Hepatic stellate cell (primary cell): ENCODE results near the gene CCDC89.

Experiments used
- DNase-seq: peaks from one replicate; pipeline ENCODE4 v3.0.0; 2011; ENCODE audit warnings: low spot score

CCDC89 gene

DNA sequence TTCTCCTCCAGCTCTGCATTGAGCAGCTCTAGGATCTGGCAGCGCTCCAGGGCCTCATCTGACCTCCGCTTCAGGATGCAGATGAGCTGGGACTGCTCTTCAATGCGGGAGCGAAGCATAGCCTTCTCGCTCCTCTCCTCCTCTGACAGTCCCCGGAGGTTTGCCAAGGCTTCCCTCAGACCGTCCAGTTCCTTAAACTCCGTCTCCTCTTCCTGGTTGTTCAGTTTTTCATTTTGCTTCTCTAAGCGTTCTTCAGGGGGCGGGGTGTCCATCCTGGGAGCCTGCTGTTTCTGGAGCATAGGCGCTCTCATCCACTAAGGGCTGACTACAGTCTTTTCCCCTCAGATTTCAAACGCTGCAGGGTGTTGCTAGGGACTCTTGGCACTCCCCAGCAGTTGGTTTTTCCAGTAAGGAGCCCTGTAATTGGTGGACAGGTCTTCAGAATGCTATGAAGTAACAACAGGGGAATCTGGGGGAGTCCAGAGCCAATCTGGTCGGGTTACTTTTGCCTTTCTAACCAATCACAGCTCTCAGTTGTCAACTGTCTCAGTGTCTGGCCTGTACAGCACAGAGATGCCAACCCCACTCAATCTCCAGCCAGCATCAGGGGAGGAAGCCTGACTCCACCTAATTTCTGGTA is at the start of gene CCDC89:
Gene CCDC89 (minus strand): TSS at position 376 of the 640 bp plus-strand sequence. CDS start 65 bp downstream, at position 311.
- DNase-seq = peak; percentile 98

GRCh38 chr11:85732965-85733364 is 47.0 kb upstream of the CCDC89 start:
- DNase-seq = no peak

DNA sequence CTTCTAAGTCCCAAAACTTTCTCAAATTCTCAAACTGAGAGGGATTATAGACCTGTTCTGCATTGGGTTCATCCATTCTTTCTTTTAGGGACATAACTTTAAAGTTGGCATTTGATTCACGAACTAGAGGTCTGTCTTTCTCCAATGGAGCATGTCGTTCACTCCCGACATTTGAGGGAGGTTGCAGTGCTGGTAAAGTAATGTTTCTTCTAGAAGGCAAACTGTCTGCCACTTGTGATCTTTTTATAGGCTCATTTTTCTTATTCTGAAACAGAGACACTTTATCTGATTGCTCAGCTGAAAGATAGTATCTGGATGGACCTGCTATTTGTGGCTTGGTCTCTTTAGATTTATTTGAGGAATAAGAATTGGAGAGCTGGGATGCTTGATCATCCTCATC is 40.4 kb upstream of the CCDC89 start:
- DNase-seq = no peak

DNA sequence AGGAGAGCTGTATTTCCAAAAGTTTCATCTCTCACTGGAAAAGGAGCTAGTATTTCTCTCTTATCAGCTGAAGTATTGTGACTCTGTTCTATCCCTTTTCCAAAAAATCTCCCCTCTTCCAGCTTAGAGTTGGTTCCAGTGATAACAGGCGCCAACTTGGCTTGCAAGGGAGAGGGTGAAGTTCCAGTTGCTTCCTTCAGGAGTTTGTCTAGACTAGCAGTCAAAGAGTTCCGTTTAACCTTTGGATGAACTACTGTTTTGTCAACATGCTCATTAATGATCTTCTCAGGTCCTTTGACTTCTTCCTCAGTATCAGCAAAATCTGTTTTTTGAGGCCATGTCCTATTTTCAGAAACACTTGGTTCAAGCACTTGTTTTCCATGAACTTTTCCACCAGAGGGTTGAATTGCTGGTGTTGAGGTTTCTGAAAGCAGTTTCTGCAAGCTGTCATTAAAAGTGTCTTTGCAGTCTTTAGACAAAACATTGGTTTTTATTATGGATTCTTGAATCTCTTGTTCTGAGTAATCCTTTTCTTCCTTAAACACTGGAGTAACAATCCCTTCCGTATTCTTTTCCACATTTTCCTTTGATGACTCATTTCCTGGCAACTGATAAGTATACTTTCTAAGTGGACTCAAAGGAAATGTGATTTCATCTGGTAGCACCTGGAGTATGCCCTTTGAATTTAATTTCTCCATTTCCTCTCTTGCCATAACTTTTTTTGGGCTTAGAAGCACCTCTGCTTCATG is 39.7 kb upstream of the CCDC89 start:
- DNase-seq = peak; percentile 47

DNA sequence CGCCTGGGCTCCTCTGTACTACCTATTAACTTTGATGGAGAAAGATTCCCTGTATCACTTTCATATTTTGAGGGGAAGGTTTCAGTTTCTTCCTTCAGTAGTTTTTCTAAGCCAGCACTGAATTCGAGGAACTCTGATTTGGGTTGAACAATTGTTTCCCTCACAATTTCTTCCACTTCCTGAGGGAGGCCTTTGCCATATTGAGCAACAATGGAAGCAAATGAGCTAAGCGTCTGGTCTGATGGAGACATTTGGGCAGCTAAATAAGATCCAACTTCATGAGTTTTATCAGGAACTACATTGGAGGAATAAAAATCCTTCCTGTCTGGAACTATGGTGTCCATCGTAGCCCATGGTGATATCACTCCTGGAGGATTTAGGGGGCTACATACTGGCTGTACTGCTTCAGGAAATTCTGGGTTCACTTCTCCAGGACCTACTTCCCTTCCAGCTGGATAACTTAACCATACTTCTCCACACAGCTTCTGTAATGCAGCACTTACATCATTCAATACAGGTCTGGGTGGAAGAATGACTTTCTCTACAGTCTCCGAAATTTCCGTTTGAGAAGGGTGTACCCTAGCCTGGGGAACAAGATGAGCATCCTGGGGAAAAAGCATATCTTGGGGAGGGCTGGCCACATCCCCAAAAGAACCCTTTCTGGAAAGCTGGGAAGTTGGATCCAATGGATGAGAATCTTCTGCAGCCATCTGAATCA is 38.9 kb upstream of the CCDC89 start:
- DNase-seq = no peak

- DNase-seq = no peak
These were observed 37.1 kb upstream of the CCDC89 start for GRCh38 chr11:85723088-85723487.

GRCh38 chr11:85721191-85721590 is 35.2 kb upstream of the CCDC89 start:
- DNase-seq = no peak

- peak; percentile 87 for DNase-seq
These were observed 33.2 kb upstream of the CCDC89 start for GRCh38 chr11:85718991-85719807.

GRCh38 chr11:85718126-85718943 is 32.3 kb upstream of the CCDC89 start:
- no peak for DNase-seq

DNA sequence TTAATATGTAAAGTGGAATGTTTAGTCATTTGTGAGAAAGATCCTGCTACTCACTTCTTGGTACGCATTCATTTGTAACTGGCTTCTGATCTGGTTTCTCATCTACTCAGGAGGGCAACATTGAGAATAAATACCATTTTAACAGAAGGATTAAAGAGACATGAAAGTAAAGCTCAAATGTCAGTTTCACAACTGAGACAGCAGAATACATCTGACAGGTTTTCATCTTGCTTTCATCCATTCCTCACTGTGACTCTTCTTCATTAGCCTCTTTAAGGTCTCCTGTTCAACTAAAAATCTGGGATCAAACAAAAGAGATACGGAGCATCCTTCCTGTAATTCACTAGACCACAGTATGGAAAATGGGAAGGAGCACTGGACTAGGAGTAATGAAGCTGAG is 31.4 kb upstream of the CCDC89 start:
- no peak for DNase-seq

GRCh38 chr11:85712953-85713352 is 27.0 kb upstream of the CCDC89 start:
- DNase-seq = no peak

GRCh38 chr11:85710917-85711316 is 24.9 kb upstream of the CCDC89 start:
- no peak for DNase-seq

- no peak for DNase-seq
These were observed 24.1 kb upstream of the CCDC89 start for GRCh38 chr11:85709941-85710702.

DNA sequence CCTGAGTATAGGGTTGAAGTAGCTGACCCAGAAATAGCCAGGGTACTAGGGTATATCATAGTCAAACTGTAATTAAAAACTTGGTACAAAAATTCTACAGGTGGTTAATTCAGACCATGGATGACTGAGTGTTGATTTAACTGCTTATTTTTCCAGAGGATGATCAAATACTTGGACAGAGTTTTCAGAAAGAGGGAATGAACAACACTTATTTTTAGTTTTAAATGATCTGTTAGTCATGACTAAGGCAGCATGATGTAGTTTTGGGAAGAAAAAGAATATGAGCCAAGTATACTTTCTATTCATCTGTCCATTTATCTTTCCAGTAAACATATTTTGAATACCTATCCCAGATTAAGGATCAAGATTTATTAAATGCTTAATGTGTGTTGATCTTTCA is 19.8 kb upstream of the CCDC89 start:
- no peak for DNase-seq

DNA sequence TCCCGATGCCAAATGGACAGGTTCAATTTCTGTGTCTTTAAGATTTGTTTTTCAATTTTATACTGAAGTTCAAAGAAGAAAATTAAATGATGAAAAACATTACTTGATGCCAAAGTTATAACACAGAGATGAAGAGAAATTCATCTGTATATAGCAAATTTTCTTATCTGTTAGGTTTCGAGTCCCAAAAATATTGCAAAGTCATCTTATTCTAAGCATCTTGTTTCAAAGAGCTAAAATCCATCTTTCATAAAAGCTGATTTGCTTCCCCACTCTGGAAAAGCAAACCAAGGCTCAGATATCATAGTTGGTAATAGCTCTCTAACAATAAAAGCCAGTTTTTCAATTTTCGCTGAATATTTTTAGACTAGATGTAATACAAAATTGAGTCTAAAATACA is 19.0 kb upstream of the CCDC89 start:
- DNase-seq = no peak

DNA sequence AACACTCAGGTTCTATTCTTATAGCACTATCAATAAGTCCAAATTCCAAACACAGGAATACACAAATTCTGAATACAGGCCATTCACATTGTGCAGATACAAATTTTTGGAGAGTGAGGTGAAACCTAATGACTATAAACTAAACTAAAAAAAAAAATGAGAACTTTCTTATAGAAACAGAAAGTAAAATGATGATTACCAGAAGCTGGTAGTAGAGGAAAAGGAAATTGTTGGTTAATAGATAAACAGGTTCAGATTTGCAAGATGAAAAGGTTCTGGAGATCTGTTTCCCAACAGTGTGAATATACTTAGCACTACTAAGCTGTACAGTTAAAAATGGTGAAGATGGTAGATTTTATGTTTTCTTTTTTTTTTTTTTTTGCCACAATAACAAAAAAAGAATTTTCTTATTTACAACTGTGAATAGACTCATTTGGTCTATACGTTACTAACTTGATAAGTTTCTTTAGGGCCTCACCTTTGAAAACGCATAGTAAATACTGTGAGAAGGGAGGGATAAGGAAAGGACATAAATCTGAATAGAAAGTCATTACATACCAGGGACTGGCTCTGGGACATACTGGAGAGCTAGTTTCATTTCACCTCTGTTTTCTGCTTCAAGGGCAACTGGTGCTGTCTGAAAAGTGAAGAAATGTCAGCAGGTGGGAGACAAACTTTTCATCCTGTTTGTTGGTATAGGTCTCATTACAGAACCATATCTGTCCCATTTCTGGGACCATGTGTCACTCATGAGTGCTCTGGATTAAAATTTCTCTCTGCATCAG is 14.2 kb upstream of the CCDC89 start:
- no peak for DNase-seq

GRCh38 chr11:85698195-85698594 is 12.2 kb upstream of the CCDC89 start:
- DNase-seq = no peak

GRCh38 chr11:85697747-85698146 is 11.8 kb upstream of the CCDC89 start:
- DNase-seq = no peak

DNA sequence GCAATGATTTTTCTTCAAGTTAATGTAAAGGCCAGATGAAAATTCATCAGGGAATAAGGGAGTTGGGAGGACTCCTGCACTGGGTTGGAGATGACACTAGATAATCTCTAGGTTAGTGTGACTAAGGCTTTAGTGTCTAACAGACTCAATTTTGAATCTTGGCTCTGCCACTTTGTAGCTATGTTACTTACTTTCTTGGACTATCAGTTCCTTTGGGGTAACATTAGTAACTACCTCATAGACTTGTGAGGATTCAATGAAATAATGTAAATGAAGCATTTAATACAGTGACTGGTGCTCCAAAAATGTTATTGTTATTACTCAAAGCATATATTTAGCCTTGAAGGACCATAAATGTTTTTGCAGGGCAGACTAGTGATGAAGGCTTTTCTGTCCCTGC is 9.6 kb upstream of the CCDC89 start:
- DNase-seq = no peak
